Stimulated activated CD8-positive, alpha-beta memory T cell treated with anti-CD3 and anti-CD28 coated beads, Interleukin-15, amount 100 ng/mL, for 24 hours (primary cell): ENCODE data around the gene TTLL3.
"Not testable (repeated sequence)": the region's sequence is repeated elsewhere in the genome, so short reads cannot be mapped to it uniquely, and the experiment has no call there.

Experiments
- DNase-seq: peaks from one replicate; pipeline ENCODE4 v3.0.0-alpha.2; 2020; ENCODE audit warnings: low read depth

Gene TTLL3

GRCh38 chr3:9837701-9838582 lies 27.9 kb downstream of the TTLL3 start:
- DNase-seq: no peak

GRCh38 chr3:9838856-9839255 lies 28.8 kb downstream of the TTLL3 start:
- DNase-seq: no peak

DNA sequence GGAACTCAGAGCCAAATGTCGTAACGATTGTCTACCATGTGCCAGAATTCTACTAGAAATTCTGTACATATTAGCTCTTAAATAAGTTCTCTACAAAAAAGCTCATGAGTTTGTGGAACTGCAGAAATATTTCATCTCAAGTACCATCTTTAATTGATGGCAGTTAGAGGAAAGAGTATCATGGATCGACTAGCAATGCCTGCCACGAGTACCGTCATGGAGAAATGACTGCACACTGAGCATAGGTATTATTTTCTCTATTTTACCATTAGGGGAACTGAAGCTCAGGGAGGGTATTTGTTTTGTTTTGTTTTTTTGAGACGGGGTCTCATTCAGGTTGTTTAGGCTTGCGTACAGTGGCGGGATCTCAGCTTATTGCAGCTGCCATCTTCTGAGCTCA lies 31.0 kb downstream of the TTLL3 start:
- DNase-seq: no peak

DNA sequence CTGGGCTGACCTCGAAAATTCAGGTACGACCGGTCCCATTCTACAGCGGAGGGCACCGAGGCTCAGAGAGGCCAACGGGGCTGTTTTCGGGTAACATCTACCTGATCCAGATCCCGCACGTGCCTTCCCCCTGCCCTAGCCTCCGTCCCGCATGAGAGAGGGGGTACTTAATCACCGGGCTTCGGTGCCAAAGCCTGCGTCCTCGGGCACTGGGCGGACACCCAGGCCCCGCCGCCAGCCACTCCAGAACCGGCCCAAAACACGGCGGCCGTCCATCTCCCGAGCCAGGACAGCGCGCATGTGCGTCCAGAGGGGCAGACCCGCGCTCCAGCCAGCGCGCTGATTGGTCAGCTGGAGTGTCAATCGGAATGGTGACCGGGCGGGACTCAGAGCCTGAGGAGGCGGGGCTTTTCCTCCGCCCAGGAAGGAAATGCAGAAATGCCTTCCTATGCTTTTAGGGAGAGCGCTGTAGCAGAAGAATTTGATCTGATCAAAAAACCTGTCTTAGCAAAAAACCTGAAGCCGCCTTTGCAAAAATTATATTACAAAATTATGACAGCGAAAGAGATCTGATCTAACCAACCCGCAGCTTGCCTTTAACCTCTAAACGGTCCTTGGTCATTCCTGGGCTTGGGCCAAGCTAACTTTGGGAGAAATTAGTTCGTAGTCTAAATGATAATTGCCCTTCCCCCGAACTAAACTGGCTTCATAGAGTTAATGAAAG lies 33.8 kb downstream of the TTLL3 start, which contains the start of gene RPUSD3:
TSS of gene RPUSD3 (minus strand) at position 294 of the 724 bp plus-strand sequence. CDS start at position 276, 18 bp downstream.
- peak; percentile 96 for DNase-seq

GRCh38 chr3:9846231-9846630 lies 36.2 kb downstream of the TTLL3 start:
- DNase-seq: no peak

GRCh38 chr3:9846931-9847488 lies 36.9 kb downstream of the TTLL3 start:
- no peak for DNase-seq

GRCh38 chr3:9847870-9848269 lies 37.8 kb downstream of the TTLL3 start:
- DNase-seq: not testable (repeated sequence)

GRCh38 chr3:9848860-9849259 lies 38.8 kb downstream of the TTLL3 start:
- DNase-seq: not testable (repeated sequence)

DNA sequence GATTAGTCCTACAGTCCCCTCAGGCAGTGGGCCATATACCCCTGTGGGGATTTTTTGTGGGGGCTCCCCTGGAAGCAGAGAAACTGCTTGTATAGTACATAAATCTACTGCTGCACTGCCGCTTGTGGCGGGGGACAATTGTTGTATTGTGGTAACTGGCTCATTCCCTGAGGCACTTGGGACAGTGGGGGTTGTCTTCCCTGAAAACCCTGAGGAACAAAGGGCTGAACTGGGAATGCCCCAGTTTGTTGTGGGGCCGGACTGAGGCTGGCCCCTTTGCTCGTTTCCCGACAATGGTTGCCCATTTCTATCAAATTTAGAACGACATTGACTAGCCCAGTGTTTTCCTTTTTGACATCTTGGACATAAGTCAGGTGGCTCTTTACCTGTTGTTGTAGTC lies 41.3 kb downstream of the TTLL3 start:
- not testable (repeated sequence) for DNase-seq

DNA sequence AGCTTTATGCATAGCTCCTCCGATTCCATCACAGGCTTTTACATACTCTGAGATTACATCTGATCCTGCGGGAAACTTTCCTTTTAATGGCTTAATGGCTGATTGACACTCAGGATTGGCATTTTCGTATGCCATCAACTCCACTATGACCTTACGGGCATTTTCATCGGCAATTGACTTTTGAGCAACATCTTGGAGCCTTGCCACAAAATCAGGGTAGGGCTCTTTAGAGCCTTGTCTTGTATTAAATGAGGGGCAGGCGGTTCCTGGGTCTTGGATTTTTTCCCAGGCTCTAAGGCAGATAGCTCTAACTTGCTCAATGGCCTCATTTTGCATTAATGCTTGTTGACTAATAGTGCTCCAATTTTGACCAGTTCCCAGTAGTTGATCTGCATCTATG lies 41.9 kb downstream of the TTLL3 start:
- DNase-seq: not testable (repeated sequence)

DNA sequence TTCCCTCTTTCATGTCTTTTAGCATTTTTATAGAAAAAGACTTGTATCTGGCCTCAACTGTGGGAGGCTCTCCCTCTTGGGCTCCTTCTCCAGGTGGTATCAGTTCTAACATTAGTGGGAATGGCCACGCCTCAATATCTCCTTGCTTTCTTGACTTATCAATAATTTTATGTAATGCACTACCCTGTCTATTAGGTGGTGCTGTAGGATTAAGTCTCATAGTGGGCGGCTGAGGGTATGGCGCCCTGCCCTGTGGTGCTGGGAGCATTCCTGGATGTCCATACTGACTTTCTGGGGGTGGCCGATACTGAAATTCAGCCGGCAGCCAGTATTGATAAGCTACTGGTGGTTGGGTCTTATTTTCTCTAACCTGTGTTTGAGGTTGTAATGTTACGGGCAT lies 42.5 kb downstream of the TTLL3 start:
- no peak for DNase-seq

- not testable (repeated sequence) for DNase-seq
Measured at GRCh38 chr3:9854291-9854940, 44.4 kb downstream of the TTLL3 start.

DNA sequence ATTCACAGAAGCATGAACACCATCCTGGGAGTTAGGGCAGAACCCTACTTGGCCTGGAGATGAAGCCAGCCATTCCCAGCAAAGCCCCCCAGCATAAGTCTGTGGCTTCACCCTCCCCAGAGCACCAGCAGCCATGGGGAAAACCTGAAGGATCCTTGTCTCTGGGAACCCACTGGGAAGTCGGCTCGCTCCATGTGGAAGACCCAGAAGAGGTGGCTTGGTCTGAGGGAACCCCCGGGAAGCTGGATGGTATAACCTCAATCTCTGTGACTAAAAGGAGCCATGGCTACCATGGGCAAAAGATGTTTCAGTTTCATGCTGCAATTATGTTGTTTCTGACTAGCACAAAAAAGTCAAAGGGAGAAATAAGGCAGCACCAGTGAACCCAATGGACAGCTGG lies 45.5 kb downstream of the TTLL3 start:
- no peak for DNase-seq

- DNase-seq: no peak
Measured at GRCh38 chr3:9859530-9860025, 49.5 kb downstream of the TTLL3 start.

GRCh38 chr3:9861201-9861600 lies 51.1 kb downstream of the TTLL3 start:
- DNase-seq: no peak

GRCh38 chr3:9861626-9862130 lies 51.6 kb downstream of the TTLL3 start:
- DNase-seq: no peak

GRCh38 chr3:9862391-9863057 lies 52.5 kb downstream of the TTLL3 start:
- no peak for DNase-seq

DNA sequence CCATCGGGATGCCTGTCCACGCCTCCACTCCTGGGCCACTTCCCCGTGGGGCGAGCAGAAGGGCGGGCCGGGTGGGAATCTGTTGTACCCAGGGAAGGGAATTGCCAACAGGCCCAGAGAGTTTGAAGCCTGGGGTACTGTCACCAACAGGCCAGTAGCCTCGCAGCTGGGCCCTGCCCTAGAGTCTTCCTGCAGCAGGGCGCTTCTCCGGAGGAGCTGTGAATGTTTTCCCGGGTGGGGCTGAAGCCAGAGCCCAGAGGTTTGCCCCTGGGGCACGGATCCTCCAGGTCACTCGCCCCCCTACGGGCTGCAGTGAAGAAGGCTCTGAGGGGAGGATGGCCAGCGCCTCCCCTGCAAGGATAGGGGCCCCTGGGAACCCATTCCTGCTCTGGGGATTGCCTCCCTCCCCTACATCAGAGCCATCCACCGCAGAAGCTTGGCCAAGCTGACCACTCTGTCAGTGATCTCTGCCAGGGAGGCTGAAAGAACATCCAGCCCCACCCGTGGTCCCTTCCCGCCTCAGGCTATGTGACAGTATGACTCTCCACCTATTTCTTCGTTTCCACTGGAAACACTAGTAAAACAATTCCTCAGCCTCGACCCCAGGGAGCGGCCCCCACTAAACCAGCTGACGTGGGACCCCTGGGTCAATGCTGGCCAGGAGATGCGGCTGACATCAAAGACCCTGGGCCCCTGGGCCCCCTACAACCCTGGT lies 53.2 kb downstream of the TTLL3 start:
- no peak for DNase-seq

GRCh38 chr3:9864200-9864927 lies 54.3 kb downstream of the TTLL3 start:
- DNase-seq: no peak

- DNase-seq: not testable (repeated sequence)
Measured at GRCh38 chr3:9865125-9865637, 55.1 kb downstream of the TTLL3 start.
